B cell (primary cell): Measurements from ENCODE around the gene ITPR3. TPM values are rescaled to one million over a fixed set of nuclear protein-coding genes. Genes with fewer than 3 reads are reported as not detected.
A peak's percentile ranks its signal among the peaks of the same experiment; 100 is the strongest.

Experiments used
- ATAC-seq: fragments of 200-7000 bp; cut with Tn5 transposase; one replicate; pipeline ENCODE4 v1.10.0; 2021; ENCODE audit warnings: low read depth, mild to moderate bottlenecking, moderate number of reproducible peaks, moderate library complexity
- CTCF ChIA-PET: fragments of 350-600 bp; sonication (Branson Sonifier 250); formaldehyde crosslinking; loops from one replicate; lab custom pipeline; 2021; ENCODE audit warnings: antibody characterized with exemption, inconsistent platforms; lab: Charles Lee
- POLR2A ChIA-PET: fragments of 350-600 bp; sonication (Branson Sonifier 250); formaldehyde crosslinking; loops from one replicate; lab custom pipeline; 2021; ENCODE audit warnings: antibody characterized with exemption; lab: Charles Lee
- DNase-seq: peaks from one replicate; pipeline ENCODE4 v3.0.0; 2013
- H2AFZ ChIP-seq: 2 replicates; pipeline ENCODE4 v1.6.1; 2012; ENCODE audit warnings: mild to moderate bottlenecking, low read depth, low read length; ENCODE audit not compliant: insufficient read depth, poor library complexity, severe bottlenecking
- H3K27ac ChIP-seq, 2 donors: 1 replicate in 1 of 2; 2 replicates in 1 of 2; pipeline ENCODE4 v1.5.1; 2012 to 2013; ENCODE audit warnings: low read length in 2 of 2, mild to moderate bottlenecking in 2 of 2, moderate library complexity in 1 of 2
- H3K27me3 ChIP-seq, 4 experiments: fragments of 200-600 bp in 1 of 4; sonication (generic) in 1 of 4; replicated peaks in 1 of 4; 1 replicate in 2 of 4; 2 replicates in 2 of 4; pipeline versions ENCODE4 v1.6.1 to v1.7.0; 2013 to 2016; ENCODE audit warnings: low read length in 3 of 4, mild to moderate bottlenecking in 2 of 4, mixed read lengths in 1 of 4, moderate library complexity in 1 of 4; ENCODE audit not compliant: insufficient read depth in 4 of 4, control insufficient read depth in 3 of 4; ENCODE audit errors: control extremely low read depth in 1 of 4
- H3K36me3 ChIP-seq, 2 experiments: replicated peaks in 1 of 2; 1 replicate in 1 of 2; 2 replicates in 1 of 2; pipeline versions ENCODE4 v1.6.1 to v1.7.1; 2013; ENCODE audit warnings: low read length in 1 of 2; ENCODE audit not compliant: insufficient read depth in 2 of 2, control insufficient read depth in 1 of 2; ENCODE audit errors: control extremely low read depth in 1 of 2, extremely low read depth in 1 of 2
- H3K4me1 ChIP-seq, 2 donors: fragments of 200-600 bp in 1 of 2; sonication (generic) in 1 of 2; 1 replicate in 1 of 2; 2 replicates in 1 of 2; pipeline versions ENCODE4 v1.5.1 to v1.6.1; 2013 to 2017; ENCODE audit warnings: low read length in 2 of 2; ENCODE audit not compliant: control insufficient read depth in 2 of 2, insufficient read depth in 2 of 2
- H3K4me2 ChIP-seq: replicated peaks from 2 replicates; pipeline ENCODE3; 2012; ENCODE audit warnings: mild to moderate bottlenecking, low read depth, low read length; ENCODE audit not compliant: poor library complexity, severe bottlenecking
- H3K4me3 ChIP-seq, 5 experiments: fragments of 200-600 bp in 1 of 5; sonication (generic) in 1 of 5; 1 replicate in 3 of 5; 2 replicates in 2 of 5; pipeline versions ENCODE4 v1.5.1 to v1.7.0; 2011 to 2016; ENCODE audit warnings: low read length in 4 of 5, mild to moderate bottlenecking in 4 of 5, low read depth in 2 of 5, control low read depth in 1 of 5, moderate library complexity in 1 of 5; ENCODE audit not compliant: insufficient read depth in 1 of 5; ENCODE audit errors: control extremely low read depth in 1 of 5, extremely low read depth in 1 of 5
- H3K79me2 ChIP-seq: fragments of 200-600 bp; sonication (generic); one replicate; pipeline ENCODE4 v1.6.0; 2016; ENCODE audit warnings: low read length; ENCODE audit not compliant: control insufficient read depth, insufficient read depth
- H3K9ac ChIP-seq: fragments of 200-600 bp; sonication (generic); 2 replicates; pipeline ENCODE4 v1.6.1; 2017; ENCODE audit warnings: mild to moderate bottlenecking, low read length, moderate library complexity
- H3K9me3 ChIP-seq, 3 donors: one replicate each; pipeline versions ENCODE4 v1.6.1 to v1.7.1; 2013; ENCODE audit warnings: low read length in 2 of 3; ENCODE audit not compliant: control insufficient read depth in 2 of 3, insufficient read depth in 1 of 3; ENCODE audit errors: control extremely low read depth in 1 of 3
- H4K20me1 ChIP-seq: 2 replicates; pipeline ENCODE4 v1.6.0; 2012; ENCODE audit warnings: mild to moderate bottlenecking, low read length; ENCODE audit not compliant: insufficient read depth, control insufficient read depth, poor library complexity, severe bottlenecking
- H3K27ac Mint-ChIP-seq: one replicate; pipeline ENCODE4 v1.8.0; 2021; ENCODE audit warnings: mixed read lengths
- H3K27me3 Mint-ChIP-seq: one replicate; pipeline ENCODE4 v1.8.0; 2021; ENCODE audit warnings: mixed read lengths
- H3K4me1 Mint-ChIP-seq: one replicate; pipeline ENCODE4 v1.8.0; 2021; ENCODE audit warnings: mixed read lengths
- H3K4me3 Mint-ChIP-seq: one replicate; pipeline ENCODE4 v1.8.0; 2021; ENCODE audit warnings: mixed read lengths
- H3K9me3 Mint-ChIP-seq: one replicate; pipeline ENCODE4 v1.8.0; 2022; ENCODE audit warnings: mixed read lengths; ENCODE audit not compliant: insufficient read depth
- CTCF ChIP-seq: fragments of 200-600 bp; IDR thresholded peaks from one replicate; pipeline ENCODE4 v1.8.0; 2022; ENCODE audit warnings: antibody characterized with exemption, mild to moderate bottlenecking
- EZH2 ChIP-seq: IDR thresholded peaks from 2 replicates; pipeline ENCODE4 v1.6.1; 2012; ENCODE audit warnings: borderline replicate concordance, low read depth, mild to moderate bottlenecking, moderate library complexity, low read length; ENCODE audit not compliant: insufficient read depth, poor library complexity, severe bottlenecking
- WGBS: methylation state at CpG from one replicate; pipeline ENCODE4 v1.1.5; 2013; ENCODE audit warnings: missing lambda C conversion rate; ENCODE audit not compliant: insufficient coverage; 5-methylcytosine and 5-hydroxymethylcytosine counted together
- intact Hi-C: fragments of 100-400 bp; cut with micrococcal nuclease; formaldehyde crosslinking; loops from one replicate; pipeline ENCODE4 v1.10.0; 2022
- polyA plus RNA-seq: library from polyadenylated mRNA; depleted of rRNA; stranded (reverse); fragments of >200 nt; gene quantifications from 2 replicates; pipeline ENCODE4 v1.2.3, GENCODE V29; 2012
- total RNA-seq, 2 donors: library from RNA; stranded (reverse); fragments of 120-200 nt in 1 of 2; gene quantifications; 1 replicate in 1 of 2; 2 replicates in 1 of 2; pipeline versions ENCODE4 v1.2.3 to v1.2.4, GENCODE V29; 2013 to 2022

The ITPR3 gene
- total and polyA plus RNA-seq, 2 donors (not counting 1 experiment from before 2014, with no cell fraction given) = 61.9 to 67.6 TPM

- Histone ChIP-seq H3K27me3 (no peaks in the 10 kb centered on the region), H3K79me2 (no peaks in the 10 kb centered on the region), H4K20me1 (no peaks in the 10 kb centered on the region), H3K4me3 (peak overlapping the region in 2 of 5 experiments; percentile 12 to 17), H3K4me2 (peak overlapping the region; percentile 66), H3K4me1 (peaks cover 24 to 34% of the 10 kb centered on the region in 2 donors), H3K36me3 (no peaks in the 10 kb centered on the region), H3K27ac (peak overlapping the region; percentile 46 to 60), H2AFZ (peak overlapping the region; percentile 61), H3K9ac (peak overlapping the region; percentile 25), H3K9me3 (no peaks in the 10 kb centered on the region)
- Mint-ChIP-seq H3K27ac (peak overlapping the region; percentile 91), H3K4me1 (peaks cover 34% of the 10 kb centered on the region), H3K9me3 (no peaks in the 10 kb centered on the region), H3K27me3 (no peaks in the 10 kb centered on the region), H3K4me3 (peak overlapping the region; percentile 61)
- DNase-seq (peak; percentile 93), ATAC-seq (peak; percentile 94)
- 11% methylated on average over 9 of the region's 14 CpGs for WGBS
- ChIA-PET POLR2A (interaction anchor here (0.8 kb wide), 1 partner anchor 126 kb away, joined by 4 read pairs; the partner anchor contains the start of gene UQCC2), CTCF (interaction anchor here (0.5 to 15.7 kb wide), 31 partner anchors 9 to 578 kb away, joined by 3 to 330 read pairs (median 4); partner anchors contain the start of genes ITPR3 and UQCC2)
- intact Hi-C loops = loop anchor here (1.0 to 2.0 kb wide), 5 partner anchors 22 to 177 kb away; no protein-coding TSS in a partner anchor
- peak; percentile 99 for TF ChIP-seq CTCF
- no peak for TF ChIP-seq EZH2
These were observed 35.6 kb upstream of the ITPR3 start for GRCh38 chr6:33585403-33586107.

- H3K9me3 Mint-ChIP-seq = no peaks in the 10 kb centered on the region
- peaks cover 30 to 40% of the 10 kb centered on the region in 2 donors for H3K4me1 ChIP-seq
- peak overlapping the region; percentile 38 to 46 for H3K27ac ChIP-seq
- H3K9ac ChIP-seq = no peak overlapping the region
- H3K9me3 ChIP-seq = no peaks in the 10 kb centered on the region
- TF ChIP-seq CTCF = no peak
- TF ChIP-seq EZH2 = no peak
- H4K20me1 ChIP-seq = no peaks in the 10 kb centered on the region
- ChIA-PET CTCF (interaction anchor here (0.8 to 15.7 kb wide), 25 partner anchors 9 to 577 kb away, joined by 3 to 330 read pairs (median 4); no protein-coding TSS in a partner anchor), POLR2A (interaction anchor here (0.8 kb wide), 1 partner anchor 125 kb away, joined by 4 read pairs; the partner anchor contains the start of gene UQCC2)
- DNase-seq (no peak), ATAC-seq (no peak)
- H3K4me3 ChIP-seq = peak overlapping the region in 1 of 5 experiments; percentile 17
- H3K4me3 Mint-ChIP-seq = peak overlapping the region; percentile 61
- H3K27me3 Mint-ChIP-seq = no peaks in the 10 kb centered on the region
- peaks cover 41% of the 10 kb centered on the region for H3K4me1 Mint-ChIP-seq
- intact Hi-C loops = no loop called here
- H3K27me3 ChIP-seq = no peaks in the 10 kb centered on the region
- H3K36me3 ChIP-seq = no peaks in the 10 kb centered on the region
- H3K27ac Mint-ChIP-seq = peak overlapping the region; percentile 91
- peak overlapping the region; percentile 61 for H2AFZ ChIP-seq
- WGBS = 96% methylated on average over 6 of the region's 9 CpGs
- H3K79me2 ChIP-seq = no peaks in the 10 kb centered on the region
- peak overlapping the region; percentile 66 for H3K4me2 ChIP-seq
These were observed 34.9 kb upstream of the ITPR3 start for GRCh38 chr6:33586108-33586640.
